NCI-H1092 (cell line): ENCODE measurements around the gene CNTNAP2.

Source experiments
- DNase-seq: peaks from one replicate; lab custom pipeline; 2025; lab: John Stamatoyannopoulos, UW

Gene CNTNAP2

DNA sequence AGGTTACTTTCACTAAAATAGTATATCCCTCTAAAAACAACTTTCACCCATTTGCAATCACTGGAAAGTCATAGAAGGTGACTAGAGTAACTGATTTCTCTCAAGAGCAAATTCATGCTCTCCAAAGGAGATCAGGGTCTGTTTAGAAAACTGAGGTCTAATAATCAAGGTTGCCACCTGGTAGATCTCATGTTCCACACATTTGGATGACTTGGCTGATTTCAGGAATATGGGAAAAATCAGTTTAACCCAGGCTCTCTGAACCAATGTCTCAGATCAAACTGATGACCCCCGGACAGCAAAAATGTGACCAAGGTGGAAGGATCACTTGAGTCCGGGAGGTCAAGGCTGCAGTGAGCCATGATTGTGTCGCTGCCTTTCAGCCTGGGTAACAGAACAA, 1911.6 kb downstream of the CNTNAP2 start:
- DNase-seq, result no peak

DNA sequence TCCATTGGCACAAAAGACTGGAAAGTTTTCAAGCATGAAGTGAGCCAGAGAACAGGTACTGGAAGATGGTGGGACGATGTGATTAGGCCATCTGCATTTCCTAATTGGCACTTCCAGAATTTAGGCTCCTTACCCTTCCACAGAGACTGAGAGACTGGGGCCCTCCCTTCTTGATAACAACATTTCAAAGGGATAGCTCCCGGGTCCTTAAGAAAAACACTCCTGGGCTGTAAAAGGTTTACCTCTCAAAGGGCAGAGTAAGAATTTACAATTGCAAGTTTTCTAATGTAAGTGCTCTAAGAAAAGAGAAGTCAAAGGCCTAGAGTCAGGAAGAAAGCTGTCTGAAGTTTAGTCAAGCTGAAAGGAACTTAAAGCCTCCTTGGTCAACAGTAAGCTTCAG, 1914.4 kb downstream of the CNTNAP2 start:
- no peak for DNase-seq

DNA sequence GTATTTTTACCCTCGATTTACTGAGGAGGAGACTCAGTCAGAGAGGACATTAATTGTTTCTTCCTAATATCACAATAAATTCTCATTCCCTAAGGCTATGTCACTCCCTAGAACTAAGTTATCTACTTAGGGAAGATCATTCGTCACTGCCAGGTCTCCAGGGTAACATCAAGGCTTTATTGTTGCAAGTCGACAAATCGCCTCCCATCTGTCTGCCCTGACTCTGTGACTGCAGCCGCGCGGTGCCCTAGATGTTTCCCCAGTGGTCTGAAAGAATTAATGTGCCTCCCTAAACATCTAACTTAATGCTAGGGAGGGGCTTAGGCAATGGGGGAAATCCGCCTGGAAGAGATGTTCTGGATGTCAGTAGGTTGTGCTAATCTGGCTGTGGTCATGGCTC, 1915.2 kb downstream of the CNTNAP2 start:
- DNase-seq, result no peak

DNA sequence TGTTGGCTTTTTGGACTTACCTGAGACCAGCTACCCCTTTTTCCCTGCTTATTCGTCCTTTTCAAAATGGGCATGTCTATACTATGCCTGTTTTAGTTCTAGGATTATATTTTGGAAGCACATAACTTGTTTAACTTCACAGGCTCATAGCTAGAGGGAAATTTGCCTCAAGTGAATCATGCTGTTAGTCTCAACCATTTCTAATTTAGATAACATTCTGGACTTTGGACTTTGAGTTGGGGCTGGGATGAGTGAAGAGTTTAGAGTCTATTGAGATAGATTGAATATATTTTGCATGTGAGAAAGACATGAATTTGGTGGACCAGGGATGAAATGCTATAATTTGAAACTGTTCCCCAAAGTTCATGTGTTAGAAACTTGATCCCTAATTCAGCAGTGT, 1919.3 kb downstream of the CNTNAP2 start:
- DNase-seq, result no peak

DNA sequence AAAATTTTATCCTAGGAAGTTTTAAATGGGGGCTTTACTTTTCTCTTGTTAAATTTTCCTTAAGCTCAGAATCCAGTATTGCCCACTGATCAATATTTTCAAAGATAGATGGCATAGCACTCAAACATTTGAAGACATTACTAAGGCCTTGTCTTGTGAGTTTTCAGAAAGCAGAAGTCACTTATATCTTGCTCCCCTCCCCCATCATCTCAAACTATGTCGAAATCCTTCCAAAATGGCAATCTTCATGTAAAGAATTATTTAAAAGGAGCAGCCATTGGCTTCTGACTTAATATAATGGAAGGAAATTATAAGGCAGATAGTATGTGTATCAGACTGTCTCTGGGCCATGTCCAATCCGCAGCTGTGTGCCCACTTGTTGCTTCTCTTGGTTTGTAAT, 1920.4 kb downstream of the CNTNAP2 start:
- no peak for DNase-seq

DNA sequence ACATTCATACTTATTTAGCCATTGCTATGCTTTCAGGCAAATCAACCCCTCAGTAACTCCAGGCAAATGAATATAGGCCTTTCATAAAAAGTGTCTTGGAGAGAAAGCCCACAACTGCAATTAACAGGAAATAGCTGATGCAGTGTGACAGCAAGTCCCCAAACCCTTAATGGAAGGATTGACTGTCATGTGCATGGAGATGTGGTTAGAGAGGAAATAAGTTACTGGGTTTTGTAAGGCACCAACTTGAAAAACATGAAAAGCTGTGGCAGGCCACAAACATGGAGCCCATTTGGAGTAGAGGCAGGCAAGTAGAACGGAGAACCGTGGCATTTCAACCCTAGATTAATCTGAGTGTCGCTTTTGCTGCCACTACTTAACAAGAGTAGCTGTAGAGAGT, 1924.6 kb downstream of the CNTNAP2 start:
- DNase-seq, result no peak

DNA sequence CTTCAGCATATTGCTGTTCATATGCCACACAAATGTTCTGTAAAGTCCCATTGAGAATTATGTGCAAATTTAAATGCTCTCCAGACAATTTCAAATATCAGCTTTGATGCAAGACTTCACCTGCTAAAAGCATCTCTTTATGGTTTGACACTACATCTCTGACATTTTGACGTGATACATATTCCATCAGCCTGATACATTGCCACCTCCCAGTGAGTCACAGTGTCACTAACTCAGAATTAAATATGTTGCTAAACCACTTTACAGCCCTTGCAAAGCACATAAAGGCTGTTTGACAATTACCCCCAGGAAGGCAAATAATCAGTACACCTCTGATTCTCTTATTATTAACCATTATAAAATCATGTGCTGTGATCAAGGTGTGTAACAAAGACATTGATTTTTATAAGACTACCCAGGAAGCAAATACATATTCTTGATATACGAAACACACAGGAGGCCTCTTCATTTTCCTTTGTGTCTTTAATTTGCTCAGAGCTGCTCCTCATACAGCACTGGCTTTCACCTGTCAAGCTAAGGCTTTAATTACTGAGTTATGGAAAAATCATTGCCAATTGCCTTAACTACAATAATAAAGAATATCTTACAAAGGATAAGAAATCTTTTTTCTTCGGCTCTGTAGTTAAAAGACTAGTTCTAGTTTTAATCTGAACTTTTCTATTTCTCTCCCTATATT, 1926.5 kb downstream of the CNTNAP2 start:
- peak; percentile 58 for DNase-seq

DNA sequence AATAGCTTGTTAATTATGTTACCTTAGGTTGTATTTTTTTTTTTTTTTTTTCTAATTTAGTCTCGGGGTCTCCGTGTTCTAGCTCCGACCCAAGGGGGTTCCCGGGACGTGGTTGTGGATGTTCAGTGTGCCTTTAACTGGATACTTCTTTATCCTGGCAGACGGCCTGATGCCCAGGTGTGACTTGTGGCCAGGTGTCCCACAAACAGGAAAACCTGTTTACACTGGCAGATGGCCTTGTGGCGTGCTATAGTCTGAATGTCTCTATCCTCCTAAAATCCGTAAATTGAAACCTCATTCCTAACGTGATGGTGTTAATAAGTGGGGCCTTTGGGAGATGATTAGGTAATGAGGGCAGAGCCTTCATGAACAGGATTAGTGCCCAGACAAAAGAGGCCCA, 1927.6 kb downstream of the CNTNAP2 start:
- peak; percentile 80 for DNase-seq

DNA sequence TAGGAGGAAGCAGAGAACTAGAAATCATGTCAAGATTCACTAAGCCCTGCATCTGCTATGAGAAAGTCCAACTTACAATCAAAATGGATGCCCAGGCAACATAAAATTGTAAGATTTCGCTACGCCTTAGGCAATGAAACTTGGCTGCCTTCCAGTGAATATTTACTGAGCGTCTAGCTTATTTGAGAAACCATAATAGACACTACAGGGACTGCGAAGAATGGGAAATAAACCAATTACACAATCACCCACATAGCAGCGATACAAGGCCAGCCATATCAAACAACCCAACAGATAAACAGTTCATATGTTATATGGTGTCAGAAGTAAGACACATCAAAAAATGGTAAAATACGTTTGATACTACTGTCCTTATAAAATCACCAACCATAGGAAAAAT, 1928.9 kb downstream of the CNTNAP2 start:
- peak; percentile 84 for DNase-seq

DNA sequence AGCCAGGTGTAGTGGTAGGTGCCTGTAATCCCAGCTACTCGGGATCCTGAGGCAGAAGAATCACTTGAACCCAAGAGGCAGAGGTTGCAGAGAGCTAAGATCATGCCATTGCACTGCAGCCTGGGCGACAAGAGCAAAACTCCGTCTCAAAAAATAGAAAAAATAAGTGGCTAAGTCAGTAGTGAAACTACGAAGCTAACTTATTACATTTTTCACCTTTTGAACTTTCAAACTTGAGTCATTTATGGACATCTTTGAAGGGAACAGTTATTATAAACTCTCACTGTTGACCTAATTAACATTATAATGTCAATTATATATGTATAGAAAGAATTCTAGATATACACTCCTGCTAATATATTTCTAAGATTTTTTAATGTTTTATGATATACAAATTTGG, 1932.5 kb downstream of the CNTNAP2 start:
- no peak for DNase-seq

DNA sequence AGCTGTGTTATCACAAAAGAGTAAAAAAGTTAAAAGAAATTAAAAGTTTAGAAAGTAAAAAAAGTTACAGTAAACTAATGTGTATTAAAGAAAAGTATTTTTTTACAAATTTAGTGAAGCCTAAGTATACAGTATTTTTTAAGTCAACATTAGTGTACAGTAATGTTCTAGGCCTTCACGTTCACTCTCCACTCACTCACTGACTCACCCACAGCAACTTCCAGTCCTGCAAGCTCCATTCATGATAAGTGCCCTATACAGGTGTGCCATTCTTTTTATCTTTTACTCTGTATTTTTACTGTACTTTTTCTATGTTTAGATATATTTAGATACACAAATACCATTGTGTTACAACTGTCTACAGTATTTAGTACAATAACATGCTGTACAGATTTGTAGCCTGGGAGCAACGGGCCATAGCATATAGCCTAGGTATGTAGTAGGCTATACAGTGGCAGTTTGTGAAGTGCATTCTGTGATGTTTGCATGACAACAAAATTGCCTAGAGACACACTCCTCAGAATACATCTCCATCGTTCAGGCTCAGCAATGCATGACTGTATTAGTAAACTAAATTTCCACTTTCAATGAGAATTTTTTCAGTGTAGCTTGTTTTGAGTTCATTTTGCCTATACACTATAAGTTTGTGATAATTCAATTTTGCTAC, 1934.0 kb downstream of the CNTNAP2 start:
- DNase-seq, result no peak

DNA sequence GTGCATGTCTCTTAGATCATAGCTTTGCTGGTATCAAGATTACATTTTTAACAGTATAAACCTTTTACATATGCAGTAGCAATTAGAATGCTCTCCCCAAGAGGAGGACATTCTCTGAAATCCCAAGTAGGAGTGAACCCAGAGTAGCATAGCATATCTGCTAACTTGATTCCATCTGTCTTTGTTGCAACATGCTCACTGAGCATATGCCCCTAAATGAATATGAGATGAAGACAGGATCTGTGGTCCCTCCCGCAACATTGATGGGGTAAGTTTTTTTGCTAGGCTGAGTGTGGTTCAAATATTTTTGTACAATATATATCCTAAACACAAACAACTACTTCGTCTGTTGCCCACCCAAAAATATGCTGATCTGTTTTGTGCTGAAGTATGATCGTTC, 1939.8 kb downstream of the CNTNAP2 start:
- DNase-seq, result no peak

DNA sequence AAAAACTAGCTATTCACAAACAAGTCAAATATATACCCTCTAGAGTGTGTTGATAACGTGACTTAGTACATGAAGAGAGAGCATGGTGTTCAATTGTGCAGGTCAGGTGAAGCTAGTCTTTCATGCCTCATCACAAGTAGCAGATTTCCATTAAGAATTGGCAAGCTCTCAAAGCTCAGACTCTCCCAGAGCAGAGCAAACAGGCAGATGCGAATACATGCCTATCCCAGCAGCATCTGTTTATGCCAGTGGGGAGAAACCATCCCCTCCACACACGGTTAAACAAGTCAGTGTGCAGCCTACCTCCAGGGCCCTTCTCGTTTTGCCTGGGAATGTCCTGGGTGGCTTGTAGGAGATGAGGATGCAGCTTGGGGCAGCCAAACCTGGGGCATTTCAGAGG, 1941.5 kb downstream of the CNTNAP2 start:
- DNase-seq, result peak; percentile 98

DNA sequence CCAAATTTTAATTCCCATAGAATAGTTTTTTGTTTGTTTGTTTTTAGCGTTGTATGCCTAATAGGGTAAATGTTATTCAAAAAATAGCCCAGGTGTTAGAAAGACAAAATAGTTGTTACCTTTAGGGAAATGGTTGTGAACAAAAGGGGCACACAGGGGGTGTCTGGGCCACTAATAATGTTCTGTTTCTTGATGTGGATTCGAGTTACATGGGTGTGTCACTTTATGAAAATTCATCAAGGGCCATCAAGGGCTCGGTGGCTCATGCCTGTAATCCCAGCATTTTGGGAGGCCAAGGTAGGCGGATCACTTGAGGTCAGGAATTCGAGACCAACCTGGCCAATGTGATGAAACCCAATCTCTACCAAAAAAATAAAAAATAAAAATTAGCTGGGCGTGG, 1942.2 kb downstream of the CNTNAP2 start:
- no peak for DNase-seq

DNA sequence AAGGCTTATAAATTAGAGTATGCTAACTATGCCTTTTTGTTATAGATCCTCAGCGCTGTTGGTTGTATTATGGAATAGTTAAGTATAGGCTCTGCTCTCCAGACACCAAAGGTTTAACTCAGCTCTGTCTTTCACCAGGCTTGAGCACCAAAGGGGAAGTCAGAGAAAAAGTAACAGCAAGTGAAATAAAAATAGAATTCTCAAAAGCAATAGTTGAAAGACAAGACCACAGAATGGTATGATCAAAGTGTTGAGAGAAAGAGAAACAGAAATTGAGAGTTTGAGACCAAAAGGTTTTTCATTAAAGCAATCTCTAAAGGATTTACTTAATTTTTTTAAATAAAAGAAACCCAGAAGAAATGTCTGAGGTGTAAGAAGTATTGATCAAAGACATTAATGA, 1944.1 kb downstream of the CNTNAP2 start:
- no peak for DNase-seq

DNA sequence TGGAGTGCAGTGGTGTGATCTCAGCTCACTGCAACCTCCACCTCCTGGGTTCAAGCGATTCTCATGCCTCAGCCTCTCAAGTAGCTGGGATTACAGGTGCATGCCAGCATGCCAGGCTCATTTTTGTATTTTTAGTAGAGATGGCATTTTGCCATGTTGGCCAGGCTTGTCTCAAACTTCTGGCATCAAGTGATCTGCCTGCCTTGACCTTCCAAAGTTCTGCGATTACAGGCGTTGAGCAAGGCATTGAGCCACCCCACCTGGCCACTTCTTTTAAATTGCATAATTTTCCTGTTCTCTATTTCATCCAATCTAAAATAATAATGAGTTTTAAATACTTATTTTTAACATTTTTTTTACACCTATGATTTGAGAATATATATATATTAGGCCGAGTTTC, 1961.5 kb downstream of the CNTNAP2 start:
- DNase-seq, result peak; percentile 43

DNA sequence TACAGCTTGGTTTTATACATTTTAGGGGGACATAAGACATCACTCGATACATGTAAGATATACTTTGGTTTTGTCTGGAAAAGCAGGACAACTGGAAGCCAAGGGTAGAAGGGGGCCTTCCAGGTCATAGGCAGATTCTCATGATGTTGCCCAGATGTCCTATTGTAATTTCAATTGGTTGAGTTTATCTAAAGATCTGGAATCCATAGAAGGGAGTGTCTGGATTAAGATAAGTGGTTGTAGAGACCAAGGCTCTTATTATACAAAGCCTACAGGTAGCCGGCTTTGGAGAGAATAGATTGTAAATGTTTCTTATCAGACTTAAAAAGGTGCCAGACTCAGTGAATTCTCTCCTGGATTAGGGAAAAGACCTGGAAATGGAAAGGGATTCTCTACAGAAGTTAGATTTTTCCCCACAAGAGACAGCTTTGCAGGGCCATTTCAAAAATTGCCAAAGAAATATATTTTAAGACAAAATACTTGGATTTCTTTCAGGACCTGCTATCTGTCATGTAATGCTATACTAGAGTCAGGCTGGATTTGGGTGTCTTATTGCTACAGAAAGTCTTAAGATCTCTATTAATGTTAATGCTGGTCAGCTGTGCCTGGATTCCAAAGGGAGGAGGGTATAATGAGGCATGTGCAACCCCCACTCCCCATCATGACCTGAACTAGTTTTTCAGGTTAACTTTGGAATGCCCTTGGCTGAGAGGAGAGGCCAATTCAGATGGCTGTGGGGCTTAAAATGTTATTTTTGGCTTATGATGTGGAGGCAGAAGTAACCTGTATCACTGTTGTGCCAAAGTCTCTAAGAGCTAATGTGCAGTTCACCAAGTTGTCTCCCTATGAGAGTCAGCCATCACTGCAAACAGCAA, 1962.8 kb downstream of the CNTNAP2 start:
- DNase-seq, result no peak

DNA sequence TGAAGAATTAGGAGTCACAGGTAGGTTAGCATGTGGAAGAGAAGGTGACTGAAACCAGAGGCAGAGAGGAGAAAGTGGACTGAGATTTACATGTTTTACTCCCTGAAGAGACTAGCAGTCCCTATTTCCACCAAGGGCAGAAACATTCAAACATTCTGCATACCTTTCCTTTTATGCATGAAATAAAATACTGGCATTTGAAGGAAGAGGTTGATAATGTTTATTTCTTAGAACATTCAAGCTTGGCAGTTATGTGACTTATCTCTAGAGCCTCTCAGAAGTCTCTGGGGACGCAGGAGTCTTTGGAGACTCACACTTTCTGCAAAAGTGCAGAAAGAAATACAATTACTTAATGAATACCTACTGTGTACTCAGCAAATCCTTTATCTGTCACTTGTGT, 1966.8 kb downstream of the CNTNAP2 start:
- DNase-seq, result no peak

DNA sequence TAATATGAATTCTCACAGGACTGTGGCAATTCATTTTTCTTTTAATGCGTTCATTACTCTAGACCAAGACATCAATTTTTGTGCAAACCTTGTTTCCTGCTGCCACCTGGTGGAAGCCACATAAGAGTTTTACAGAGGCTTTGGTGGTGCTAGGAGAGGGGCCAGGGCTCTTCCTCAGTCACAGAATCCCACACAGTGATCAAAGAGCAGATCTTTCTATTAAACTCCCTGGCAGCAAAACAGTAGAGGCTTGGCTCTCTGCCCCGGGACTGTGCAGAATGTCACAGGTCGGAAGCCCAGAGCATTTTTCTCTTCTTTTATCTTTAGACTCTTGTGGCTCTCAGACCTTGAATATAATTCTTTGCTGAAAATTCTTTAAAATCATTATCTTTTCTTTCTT, 1967.5 kb downstream of the CNTNAP2 start:
- peak; percentile 82 for DNase-seq

DNA sequence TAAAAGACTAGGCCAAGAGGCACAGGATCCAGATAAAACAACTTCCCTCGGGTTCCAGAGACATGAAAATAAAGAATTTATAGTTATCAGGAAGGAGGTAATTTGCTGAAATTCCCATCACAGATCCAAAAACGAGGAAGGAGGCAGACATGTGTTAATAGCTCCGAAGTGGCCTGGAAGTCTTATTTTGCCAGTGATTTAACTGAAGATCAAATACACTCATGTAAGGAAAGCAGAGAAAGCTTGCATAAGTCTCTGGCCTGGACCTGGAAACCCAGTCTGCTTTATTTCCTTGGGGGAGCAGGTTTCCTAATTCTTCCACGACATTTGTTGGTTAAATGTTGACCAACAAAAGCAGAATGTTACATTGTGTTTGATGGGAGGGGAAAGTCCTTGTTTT, 1975.3 kb downstream of the CNTNAP2 start:
- no peak for DNase-seq

DNA sequence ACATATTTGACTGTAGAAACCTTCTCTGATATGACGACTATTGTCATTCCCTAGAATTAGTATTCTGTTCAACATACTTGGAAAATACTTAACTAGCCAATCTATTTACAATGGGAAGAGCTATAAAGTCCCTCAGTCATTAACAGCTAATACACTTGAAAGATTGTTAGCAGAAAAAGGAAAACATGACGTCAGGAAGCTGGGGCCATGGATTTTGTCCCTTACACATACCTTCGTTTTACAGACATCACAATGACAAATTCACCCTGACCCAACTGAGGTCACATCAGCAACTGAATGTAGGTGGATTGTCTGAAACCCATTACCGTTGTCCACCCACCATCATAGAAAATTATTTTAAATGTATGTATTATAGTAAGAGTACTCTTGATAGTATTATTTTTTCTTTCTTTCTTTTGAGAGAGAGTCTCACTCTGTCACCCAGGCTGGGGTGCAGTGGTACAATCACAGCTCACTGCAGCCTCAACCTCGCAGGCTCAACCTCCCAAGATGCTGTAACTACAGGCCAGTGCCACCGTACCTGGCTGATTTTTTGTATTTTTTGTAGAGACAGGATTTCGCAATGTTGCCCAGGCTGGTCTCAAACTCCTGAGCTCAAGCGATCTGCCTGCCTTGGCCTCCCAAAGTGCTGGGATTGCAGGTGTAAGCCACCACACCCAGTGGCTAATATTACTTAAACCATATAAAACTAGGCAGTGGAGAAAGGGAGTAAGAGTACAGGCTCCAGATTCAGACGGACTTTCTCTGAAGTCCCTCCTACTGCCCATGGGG, 1977.0 kb downstream of the CNTNAP2 start:
- no peak for DNase-seq

DNA sequence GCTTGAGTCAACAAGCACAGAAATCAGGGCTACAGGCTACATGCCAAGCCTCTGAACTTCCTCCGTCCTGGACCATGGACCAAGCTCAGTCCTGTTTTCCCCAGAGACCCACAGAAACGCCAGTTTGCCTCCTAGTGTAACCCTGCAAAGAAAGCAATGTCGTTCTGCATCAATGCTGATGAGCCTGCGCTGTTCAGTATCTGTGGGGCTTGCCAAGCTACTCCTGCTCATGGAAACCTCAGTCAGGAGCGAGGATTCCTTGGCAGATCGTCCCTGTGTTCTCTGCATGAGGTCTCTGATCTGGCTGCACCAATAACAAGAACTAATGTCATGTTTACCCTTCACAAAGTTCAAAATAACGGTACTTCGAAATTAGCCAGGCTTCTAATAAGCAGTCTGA, 1978.5 kb downstream of the CNTNAP2 start:
- DNase-seq, result peak; percentile 81
